NCI-H1105 treated with DMSO at 0.1 percent for 48 hours (cell line): ENCODE data around the gene FMNL2.

ENCODE experiments used
- DNase-seq: peaks from one replicate; lab custom pipeline; 2025; lab: John Stamatoyannopoulos, UW

Gene FMNL2

DNA sequence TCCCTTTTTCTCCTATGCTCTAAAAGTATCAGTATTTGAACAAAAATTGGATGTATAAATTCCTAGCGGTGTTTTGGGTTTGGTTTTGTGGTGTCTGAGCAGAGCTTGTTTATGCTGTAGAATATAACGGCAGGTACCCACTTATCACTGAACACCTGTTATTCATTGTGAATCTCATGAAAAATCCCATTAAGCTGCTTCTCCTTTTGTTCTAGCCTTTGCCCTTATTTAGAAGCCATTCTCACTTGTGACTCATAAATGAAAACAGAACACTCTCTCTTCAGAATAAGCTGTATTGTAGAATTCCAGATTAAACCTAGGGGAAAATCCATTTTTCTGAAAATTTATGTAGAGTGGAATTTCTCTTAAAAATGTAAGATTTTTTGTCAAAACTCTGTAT, 278.3 kb downstream of the FMNL2 start:
- peak; percentile 77 for DNase-seq

DNA sequence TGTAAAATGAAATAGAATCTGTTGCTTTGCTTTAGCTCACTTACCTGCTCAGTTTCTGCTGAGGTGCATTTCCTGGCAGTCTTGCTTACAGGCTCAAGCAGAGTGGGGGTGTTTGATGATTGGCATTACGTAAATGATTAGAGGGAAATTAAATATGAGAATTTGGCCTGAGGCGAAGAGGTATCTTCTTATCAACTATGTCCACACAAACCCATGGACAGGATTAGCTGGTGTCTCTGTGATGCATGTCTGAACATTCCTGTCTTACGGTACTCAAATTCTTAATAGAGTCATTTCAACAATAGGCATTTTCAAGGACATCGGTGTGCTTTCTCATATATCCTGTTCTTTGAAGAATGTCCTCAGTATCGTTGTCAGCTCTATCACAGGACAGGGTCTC, 280.2 kb downstream of the FMNL2 start:
- DNase-seq: no peak

DNA sequence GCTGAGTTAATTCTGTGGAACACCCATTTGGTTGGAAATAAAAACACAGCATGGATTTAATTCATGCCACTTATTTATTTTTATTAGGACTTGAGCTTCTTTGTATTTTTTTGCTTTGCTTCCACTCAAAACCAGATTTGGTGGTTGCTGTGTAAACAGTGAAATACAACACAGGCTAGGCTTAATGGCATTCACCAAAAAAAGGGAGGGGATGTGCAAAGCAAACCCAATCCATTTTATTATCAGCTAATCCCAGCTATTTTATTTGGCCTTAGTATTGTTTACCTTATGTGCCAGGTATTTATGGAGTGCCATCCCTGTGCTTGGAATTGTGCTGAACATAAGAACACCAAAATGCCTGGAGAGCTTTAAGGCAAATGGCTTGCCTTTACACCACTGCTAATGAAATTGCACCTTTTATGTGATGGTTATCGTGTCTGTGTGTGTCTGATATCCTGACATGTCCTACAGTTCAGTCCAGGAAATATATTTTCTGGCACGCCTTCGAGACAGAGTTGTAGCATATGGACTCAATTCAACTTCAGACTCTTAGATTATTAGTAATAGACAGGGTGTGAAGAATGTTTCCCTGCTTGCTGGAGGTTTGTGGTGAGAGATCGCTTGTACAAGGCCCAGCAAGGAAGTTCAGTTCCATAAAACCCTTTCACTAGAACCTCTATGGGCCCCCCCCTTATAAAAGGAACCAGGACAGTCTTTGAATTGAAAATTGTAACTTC, 282.6 kb downstream of the FMNL2 start:
- no peak for DNase-seq

GRCh38 chr2:152618193-152618564, 283.2 kb downstream of the FMNL2 start:
- DNase-seq: no peak

GRCh38 chr2:152620208-152620607, 285.2 kb downstream of the FMNL2 start:
- no peak for DNase-seq

GRCh38 chr2:152620985-152621384, 286.0 kb downstream of the FMNL2 start:
- DNase-seq: no peak

- DNase-seq: no peak
Measured at GRCh38 chr2:152622219-152622618, 287.2 kb downstream of the FMNL2 start.

DNA sequence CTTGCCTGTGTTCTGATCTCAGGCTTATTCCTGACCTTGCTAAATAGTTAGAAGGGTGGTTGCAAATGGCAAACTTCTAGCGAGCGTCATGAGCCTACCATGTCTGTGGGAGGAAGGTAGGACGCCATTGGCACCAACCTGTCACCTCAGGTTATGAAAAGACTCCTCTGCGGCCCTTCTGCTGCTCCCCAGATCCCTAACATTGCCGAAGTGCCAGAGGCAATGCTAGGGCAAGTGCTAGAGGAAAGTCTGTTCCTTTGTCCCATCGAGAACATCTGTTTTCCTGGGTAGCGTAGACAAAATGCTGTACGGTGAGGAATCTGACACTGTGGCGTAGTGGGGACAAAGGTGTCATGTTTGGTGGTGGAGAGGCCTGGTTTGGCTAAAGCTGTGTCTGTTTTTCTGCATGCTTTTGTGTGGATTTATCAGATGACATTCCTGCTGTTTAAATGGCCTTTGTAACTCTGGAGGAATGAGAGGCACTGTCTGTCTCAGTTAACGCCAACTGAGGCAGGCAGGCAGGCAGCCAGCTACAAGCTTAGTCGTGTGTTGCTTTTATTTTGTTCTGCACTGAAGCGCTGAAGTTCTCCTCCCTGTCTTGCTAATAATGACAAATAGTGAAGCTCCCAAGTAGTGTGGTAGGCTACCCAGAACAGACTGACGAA, 288.2 kb downstream of the FMNL2 start:
- DNase-seq: no peak

DNA sequence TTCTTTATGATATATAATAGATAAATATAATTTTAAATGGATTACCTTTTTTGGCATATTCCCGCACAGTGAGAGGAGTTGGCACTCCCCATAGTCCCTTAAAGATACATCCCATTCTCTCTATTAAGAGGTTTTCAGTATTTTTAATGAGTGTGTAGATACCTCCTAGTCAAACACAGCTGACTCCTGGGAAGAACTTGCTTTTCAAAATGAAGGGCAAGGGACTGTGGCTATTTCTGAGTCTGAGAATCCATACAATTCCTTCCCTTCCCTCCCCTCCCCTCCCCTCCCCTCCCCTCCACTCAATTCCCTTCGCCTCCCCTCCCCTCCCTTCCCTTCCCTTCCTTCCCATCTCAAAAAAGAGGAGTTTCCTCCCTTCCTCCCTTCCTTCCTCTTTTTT, 288.8 kb downstream of the FMNL2 start:
- no peak for DNase-seq

- no peak for DNase-seq
Measured at GRCh38 chr2:152624805-152625204, 289.8 kb downstream of the FMNL2 start.

DNA sequence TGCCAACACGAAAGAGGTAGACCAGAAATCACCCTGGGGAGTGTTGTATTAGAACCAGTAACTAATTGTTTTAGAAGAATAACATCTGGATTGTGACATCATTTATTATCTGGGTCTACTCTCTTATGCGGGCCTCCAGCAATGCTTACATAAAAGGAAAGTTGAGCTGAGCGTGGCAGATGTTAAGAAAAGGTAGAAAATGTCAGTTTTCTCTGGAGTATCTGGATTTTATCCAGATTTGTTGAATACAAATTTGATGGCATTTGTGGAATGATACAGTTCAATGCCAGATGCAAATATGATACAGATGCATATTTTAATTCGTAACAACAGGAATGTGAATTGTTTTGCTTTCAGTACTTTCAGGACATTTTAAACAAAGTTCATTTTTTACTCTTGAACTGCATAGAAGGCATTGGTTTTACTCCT, 292.0 kb downstream of the FMNL2 start:
- no peak for DNase-seq

- DNase-seq: peak; percentile 21
Measured at GRCh38 chr2:152627351-152627957, 292.5 kb downstream of the FMNL2 start.

GRCh38 chr2:152629202-152629601, 294.2 kb downstream of the FMNL2 start:
- no peak for DNase-seq

GRCh38 chr2:152630466-152630865, 295.5 kb downstream of the FMNL2 start:
- no peak for DNase-seq

DNA sequence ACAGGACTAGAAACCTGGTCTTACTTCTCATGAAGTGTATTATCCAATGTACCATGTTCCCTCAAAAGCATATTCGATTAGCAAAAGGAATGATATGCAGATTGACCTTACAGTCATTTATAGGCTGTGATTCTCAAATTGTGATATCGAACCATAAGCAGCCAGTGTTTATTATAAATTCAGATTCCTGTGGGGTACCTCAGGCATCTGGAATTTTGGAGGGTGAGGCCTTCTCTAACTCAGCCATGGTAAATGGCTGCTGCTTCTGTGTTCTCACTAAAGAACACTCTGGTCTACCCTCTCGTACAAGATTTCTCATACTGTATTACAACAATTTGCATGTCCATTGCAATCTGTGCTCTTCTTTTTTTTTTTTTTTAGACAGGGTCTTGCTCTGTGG, 297.8 kb downstream of the FMNL2 start:
- DNase-seq: no peak

- peak; percentile 26 for DNase-seq
Measured at GRCh38 chr2:152635635-152636298, 300.8 kb downstream of the FMNL2 start.

- DNase-seq: no peak
Measured at GRCh38 chr2:152637251-152637650, 302.3 kb downstream of the FMNL2 start.

DNA sequence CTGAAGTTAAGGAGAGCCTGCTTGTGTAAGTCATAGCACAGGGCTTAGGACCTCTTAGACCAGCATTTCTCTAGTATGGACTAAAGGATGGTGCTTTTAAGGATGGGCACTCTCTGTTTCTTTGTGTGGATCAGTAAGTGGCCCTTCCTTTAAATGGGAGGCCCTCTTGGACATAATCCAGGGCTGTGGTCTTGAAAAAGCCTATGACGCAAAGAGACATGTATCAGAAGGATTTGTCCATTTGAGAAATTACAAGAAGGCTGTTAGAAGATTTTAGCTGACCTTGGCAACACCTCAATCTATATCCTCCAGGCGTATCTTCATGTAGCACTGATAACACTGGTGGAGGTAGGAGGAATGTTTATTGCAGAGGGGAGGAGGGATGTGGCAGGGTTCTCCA, 303.1 kb downstream of the FMNL2 start:
- DNase-seq: no peak

- no peak for DNase-seq
Measured at GRCh38 chr2:152638590-152638989, 303.6 kb downstream of the FMNL2 start.

DNA sequence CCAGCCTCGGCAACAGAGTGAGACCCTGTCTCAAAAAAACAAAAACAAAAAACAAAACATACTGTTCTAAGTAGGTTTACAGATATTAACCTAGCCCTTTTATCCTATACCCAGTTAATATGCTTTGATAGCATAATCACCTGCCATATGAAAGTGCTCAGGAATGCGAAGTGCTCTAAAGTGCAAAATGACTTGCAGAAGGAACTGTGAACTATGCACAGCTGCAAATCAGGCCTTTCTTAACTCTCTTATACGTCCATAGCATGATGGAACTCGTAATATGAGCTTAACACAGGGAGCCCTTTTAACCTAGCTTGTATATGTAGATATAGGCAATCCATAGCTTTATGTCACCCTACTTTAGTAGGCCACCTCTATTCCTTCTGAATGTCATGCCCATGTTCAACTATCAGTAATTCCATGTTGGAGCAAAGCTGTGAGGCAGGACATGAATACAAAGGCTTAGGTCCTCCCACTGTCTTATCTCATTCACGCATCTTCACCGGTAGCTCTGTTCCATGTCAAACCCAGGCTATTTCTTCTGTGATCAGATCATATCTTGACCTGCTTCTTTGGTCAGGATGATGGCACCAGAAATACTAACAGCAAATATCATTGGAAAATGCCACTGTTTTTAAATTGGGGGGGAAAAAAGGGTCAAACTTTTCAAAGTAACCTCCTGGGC, 309.4 kb downstream of the FMNL2 start:
- no peak for DNase-seq

- no peak for DNase-seq
Measured at GRCh38 chr2:152646264-152646663, 311.3 kb downstream of the FMNL2 start.

DNA sequence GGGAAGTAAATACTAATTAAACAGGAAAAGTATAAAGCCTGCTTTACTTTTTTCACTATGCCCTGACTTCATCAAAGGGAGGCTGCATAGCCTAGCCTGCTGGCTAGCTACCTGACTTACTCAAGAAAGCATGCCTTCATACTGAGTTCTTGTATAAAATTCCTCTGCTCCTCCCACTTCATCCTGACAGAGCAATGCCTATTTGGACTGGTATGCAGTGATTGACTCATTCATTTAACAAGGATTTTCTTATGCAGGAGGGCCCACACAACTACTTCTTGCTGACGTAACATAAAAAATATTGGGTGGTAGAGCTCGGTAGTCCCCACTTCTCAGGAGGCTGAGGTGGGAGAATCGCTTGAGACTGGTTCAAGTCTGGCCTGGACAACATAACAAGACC, 311.8 kb downstream of the FMNL2 start:
- DNase-seq: no peak
